SW 1271 (cell line): ENCODE measurements around the gene PDE4B.

Experiments used
- DNase-seq, 2 experiments: peaks; one replicate each; lab custom pipeline; 2025; lab: John Stamatoyannopoulos, UW

The PDE4B gene

DNA sequence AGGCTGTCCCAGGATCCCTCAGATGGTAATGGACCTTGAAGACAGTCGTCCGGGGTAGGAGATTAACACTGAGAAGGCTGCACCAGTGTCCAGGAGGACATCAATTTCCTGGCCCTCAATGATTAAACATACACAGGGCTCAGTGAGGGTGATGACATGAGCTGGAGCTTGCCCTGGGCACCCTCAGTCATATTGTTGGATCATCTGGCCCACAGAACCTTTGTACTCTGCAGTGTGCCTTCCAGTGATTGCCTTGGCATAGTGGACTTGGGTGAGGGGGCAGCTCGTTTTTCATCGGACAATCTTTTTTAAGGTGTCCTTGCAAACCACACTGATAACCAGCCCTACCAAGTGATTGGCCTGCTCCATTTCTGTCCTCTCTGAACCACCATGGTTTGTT, 630.1 kb downstream of the PDE4B start:
- no peak for DNase-seq
